HG03432 (cell line): Measurements from ENCODE around the gene RALGAPA2.

ENCODE experiments used
- ATAC-seq: cut with Tn5 transposase; IDR thresholded peaks from one replicate; pipeline ENCODE4 v1.9.1; 2021; ENCODE audit warnings: mild to moderate bottlenecking, moderate library complexity; ENCODE audit not compliant: unreplicated experiment

The RALGAPA2 gene

GRCh38 chr20:20412750-20413149, 299.7 kb downstream of the RALGAPA2 start:
- no peak for ATAC-seq

- ATAC-seq, result no peak
These were observed 300.6 kb downstream of the RALGAPA2 start for GRCh38 chr20:20411836-20412235.

DNA sequence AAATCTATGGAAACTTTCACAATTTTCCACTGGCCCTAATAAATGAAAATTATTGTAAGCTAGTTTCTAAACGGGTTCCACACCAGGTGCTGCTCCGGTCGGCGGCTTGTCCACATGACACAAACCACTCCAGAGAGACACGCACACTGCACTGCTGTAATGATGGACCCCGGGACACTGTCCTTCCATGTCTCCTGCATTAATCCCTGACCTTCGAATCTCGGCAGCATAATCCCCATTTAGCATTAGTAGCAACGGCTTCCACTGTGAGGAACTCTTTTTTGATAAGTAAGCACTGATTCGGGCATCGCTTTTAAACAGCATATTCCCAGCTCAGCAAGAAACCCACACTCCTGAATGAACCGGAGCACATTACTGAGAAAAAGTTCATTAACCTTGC, 301.0 kb downstream of the RALGAPA2 start:
- no peak for ATAC-seq

GRCh38 chr20:20410678-20411077, 301.8 kb downstream of the RALGAPA2 start:
- ATAC-seq, result no peak

DNA sequence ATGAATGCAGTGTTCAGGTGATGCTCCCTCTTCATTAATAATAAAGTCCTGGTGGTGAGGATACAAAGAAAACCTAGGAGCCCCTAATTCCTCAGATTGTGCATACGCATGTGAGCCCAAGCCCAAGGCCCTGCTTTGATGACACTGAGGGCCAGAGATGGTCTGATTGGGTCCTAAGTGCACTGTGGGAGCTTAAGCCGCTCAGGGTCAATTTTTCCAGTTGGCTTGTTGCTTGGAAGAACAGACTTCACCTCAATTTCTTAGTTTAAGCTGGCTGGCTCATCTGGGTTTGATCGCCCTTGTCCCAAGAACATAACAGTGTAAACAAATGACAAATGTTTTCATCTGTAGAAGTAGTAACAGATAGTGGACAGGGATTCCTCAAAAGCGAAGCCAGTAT, 303.1 kb downstream of the RALGAPA2 start:
- ATAC-seq, result no peak

DNA sequence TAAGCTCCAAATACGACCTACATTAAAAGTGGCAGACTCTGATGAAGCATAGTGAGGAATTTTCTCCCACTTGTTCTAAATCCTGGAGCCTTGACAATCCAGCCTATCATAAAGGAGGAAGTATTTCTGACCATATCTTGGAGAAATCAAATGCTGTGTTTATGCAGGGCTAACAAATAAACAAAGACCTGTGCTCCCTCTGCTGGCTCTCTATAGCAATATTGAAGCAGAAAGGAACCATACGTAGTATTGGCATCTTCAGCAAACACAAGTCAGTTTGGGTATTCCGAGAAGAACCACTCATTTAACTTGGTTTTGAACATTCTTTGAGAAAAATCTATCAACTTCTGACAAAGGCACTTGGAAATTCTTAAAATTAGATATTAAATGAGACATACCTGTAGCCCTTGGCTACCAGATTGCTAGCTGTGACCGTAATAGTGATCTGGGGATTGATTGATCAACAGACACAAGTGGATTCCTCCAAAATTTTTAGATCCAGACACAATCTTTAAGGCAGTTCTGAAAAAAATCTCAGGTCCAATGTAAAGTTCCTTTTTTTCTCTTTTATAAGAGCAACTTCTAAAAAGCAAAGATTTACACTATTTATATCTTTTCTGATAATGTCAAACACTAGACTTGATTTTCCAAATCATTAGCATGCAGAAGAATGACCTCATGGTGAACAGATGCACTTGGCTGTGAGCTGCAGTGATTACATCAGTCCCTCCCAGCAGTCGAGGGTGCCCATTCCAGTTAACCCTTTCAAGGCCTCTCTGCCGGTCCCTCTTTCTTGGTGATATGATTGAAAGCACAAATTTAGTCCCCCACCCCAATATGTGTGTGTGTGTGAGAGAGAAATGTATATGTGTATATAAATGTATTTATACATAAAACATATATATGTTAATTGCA, 304.3 kb downstream of the RALGAPA2 start:
- ATAC-seq, result no peak

- ATAC-seq, result no peak
These were observed 306.1 kb downstream of the RALGAPA2 start for GRCh38 chr20:20406306-20406705.

GRCh38 chr20:20405623-20406022, 306.8 kb downstream of the RALGAPA2 start:
- ATAC-seq, result no peak

DNA sequence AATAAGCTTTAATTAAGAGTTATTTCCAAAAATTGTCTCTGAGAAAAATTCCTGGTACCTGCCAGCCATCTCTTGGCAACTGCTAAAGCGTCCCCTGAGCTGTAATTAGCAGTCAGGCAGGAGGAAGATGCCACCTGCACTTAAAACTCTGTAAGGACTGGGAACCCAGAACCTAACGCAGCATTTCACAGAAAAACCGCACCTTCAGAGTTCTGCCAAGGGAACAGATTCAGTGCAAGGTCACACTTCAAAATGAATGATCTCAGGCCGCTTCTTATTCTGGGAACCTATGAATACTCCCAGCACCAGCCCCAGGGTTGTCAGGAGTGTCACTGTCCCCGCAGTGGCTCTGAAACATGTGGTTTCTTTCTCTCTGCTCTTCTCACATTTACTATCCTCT, 307.8 kb downstream of the RALGAPA2 start:
- no peak for ATAC-seq

- no peak for ATAC-seq
These were observed 310.5 kb downstream of the RALGAPA2 start for GRCh38 chr20:20401991-20402390.

- no peak for ATAC-seq
These were observed 312.6 kb downstream of the RALGAPA2 start for GRCh38 chr20:20399531-20400500.

- ATAC-seq, result no peak
These were observed 314.3 kb downstream of the RALGAPA2 start for GRCh38 chr20:20398123-20398522.

DNA sequence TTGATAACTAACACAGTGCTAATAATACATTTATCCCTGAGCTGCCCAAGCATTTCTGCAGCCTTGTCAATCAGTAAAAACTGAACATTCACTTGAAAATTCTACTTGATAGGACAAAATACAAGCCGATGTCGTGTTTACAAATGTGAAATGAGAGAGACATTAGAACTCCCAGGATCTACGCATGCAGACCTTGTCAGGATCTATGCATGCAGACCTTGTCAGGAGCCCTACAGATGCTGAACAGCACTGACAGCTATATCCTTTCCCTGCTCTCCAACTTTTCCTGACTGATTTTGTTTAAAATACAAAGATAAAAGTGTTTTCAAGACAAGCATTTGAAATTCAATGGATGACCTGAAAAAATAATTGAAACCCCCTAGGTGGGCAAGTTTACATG, 315.6 kb downstream of the RALGAPA2 start:
- no peak for ATAC-seq

- ATAC-seq, result no peak
These were observed 316.4 kb downstream of the RALGAPA2 start for GRCh38 chr20:20395903-20396568.

DNA sequence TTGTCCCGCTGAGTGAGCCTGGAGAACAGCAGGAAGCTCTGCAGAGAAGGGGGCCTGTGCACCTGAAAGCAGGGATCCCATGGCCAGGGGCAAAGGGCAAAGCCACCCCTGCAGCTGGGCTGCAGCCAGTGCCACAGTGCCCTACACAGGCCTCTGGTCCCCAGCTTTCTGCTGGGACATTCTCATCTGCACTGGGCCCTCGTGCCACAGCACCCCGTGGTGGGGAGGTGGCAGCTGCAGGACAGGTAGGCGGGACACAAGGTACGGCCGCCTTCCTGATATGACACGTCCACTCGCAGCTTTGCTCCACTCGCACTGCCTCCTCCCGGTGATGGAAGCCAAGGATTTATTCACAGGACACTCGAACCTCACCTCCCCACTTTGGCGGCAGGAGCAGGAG, 317.4 kb downstream of the RALGAPA2 start:
- ATAC-seq, result no peak

DNA sequence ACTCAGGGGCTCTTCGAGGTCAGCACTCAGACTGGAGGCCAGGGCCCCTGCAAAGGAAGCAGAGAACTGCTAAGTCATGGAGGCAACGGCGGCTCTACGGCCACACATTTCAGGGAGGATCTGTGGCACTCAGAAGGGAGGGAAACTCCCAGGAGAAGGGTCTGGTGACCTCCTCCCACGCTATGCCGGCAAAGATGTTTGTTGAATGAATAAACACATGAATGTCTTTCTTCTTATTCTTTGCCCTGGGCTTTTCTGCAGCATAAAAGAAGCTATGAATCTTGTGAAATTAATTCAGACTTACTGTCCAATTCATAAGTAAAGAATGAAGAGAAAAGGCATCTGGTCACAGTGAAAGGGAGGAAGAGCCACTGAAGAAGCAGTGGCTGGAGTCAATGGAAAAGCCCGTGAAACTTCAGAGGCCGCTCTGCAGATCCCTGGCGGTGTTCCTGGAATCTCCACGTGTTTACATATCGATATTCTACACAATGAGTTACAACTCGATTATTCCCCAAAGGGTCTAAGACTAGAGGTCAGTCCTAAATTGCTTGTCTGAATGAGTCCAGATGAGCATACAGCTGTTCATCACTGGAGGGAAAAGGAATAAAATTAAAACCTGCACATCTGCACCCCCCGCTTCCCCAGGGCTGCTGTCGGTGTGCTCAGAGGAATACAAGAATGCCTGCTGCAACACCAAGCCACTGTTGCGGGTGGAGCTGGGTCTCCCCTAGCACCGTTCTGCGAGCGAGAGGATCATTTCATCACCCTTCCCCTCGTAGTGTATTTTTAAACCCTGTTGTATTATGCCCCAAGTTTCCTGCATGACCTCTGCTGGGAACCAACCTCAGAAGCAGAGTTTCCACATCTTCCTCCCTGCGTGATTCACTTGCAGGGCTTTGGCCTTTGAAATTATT, 319.0 kb downstream of the RALGAPA2 start:
- no peak for ATAC-seq

DNA sequence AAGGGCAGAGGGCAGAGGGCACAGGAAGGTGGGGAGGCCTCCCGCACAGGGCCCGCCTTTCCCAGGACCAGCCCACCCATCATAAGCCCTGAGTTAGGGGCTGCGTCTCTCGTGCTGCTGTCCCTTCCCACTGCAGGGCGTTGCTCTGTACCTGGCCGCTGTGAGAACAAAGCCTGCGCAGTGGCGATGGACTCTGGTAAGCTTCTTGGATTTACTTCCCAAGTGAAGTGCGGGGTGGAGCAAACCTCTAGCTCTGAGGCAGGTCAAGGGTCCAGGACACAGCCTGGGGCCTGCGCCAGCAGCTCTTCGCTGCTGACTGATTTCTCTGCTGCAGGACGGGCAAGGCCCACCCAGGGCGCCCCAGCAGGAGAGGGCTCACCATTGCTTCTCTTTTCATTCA, 320.7 kb downstream of the RALGAPA2 start:
- no peak for ATAC-seq

DNA sequence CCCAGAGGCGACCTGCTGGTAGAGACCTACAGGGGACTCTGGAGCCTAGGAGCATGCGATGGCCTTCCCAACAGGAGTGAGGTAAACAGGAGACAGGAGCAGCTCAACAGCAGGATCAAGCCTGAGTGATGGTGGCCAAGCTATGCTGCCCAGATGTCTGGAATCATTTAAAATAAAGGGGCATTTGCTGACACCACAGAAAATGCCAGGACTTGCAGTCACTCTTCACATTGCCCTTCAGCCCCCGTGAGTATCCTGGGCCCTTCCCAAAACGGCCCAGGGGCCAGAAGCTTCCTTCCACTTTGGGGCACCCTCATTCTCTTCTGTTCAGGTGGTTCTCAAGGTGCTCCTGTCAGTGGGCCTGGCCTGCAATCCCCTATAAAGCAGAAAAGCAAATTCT, 321.3 kb downstream of the RALGAPA2 start:
- no peak for ATAC-seq

GRCh38 chr20:20390393-20390792, 322.1 kb downstream of the RALGAPA2 start:
- ATAC-seq, result no peak

GRCh38 chr20:20386192-20386591, 326.3 kb downstream of the RALGAPA2 start:
- ATAC-seq, result no peak
